ENCODE results near the gene CACNA1C.

Gene CACNA1C

DNA sequence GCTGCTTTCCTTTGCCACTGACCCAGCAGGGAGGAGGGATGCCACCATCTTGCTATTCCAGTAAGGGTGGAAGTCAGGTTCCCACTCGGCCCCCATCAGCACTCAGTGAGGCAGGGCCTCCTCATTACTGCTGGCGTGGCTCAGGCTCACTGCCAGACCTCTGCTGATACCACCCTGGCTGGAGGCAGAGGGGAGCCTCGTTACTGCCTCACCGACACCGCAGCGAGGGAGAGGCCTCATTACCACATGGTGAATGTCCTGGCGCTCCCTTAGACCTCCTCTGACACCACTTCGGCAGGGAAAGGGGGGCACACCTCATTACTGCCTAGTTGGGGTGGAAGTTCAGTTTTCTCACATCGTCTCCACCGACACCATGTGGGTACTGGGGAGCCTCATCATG, 354.1 kb downstream of the CACNA1C start:
- no peak for DNase-seq (ENCODE audit: low read depth in 4 of 4, low spot score in 1 of 4)

DNA sequence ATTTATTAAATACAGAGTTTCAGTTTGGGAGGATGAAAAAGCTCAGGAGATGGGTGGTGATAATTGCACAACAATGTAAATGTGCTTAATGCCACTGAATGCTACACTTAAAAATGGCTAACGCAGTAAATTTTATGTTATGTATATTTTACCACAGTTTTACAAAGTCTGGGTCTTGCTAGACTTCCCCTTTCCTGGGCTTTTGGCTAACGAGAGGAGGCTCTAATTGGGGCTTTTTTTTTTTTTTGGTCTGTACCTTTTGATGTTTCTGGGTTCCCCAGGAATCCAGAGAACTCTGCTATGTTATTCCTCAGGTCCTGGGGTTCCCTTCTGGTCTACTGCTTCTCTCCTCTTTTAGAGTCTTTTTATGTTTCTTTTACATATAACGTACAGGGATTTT, 355.5 kb downstream of the CACNA1C start:
- no peak for DNase-seq (ENCODE audit: low read depth in 4 of 4, low spot score in 1 of 4)

DNA sequence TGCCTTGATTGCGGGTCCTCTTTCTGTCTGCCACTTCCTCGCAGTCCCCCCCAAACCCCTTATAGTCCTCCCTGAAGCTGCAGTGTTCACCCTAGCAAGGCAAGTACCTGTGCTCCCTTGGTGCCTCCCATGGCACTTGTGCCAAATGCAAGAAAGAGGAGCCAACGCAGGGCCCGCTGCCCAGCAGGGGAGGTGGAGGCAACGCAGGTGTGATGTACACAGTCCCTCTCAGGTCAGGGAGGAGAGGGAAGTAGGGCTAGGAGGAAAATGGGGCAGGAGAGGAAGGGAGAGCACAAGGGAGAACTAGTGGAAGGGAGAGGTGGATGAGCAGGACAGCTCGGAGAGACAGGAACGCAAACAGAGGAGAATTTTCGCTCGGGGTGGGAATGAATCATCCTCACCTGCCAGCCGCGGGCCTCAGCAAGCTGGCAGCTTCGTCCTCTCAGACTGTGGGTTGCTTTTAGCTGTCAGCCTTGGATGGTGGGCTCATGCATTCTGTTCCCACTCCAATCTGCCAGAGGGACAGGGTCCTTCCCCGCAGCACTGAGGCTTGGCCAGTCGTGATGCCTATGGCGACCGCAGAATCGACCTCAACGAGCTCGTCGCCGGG, 357.0 kb downstream of the CACNA1C start:
- DNase-seq (ENCODE audit: low read depth in 4 of 4, low spot score in 1 of 4), result no peak

DNA sequence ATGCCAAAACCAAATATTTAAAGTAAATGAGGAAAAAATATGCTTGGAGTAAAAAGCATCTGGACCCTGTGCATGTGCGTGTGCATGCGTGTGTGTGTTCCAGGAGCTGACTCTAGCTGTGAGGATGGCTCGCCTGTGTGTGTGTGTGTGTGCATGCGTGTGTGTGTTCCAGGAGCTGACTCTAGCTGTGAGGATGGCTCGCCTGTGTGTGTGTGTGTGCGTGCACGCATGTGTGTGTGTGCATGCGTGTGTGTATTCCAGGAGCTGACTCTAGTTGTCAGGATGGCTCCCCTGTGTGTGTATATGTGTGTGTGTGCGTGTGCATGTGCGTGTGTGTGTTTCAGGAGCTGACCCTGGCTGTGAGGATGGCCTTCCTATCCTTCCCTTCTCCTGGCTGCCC, 357.7 kb downstream of the CACNA1C start:
- DNase-seq (ENCODE audit: low read depth in 4 of 4, low spot score in 1 of 4), result no peak

DNA sequence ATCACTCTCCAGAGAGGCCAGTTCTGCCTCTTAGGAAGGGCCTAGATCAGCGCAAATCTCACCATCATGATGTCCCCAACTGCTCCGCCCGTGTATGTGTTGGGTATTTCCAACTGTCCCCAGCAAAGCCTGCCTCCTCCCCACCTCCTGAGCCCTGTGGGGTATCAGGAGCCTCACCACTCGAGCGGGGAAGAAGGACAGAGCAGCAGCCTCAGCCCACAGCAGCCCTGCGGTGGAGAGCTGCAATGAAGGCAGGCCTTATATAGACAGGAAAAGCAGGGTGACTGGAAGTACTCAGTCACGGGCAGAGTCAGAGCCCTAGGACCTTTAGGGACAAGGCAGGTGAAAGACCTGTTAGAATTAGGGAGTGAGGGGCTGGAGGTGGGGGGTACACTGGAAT, 358.2 kb downstream of the CACNA1C start:
- no peak for DNase-seq (ENCODE audit: low read depth in 4 of 4, low spot score in 1 of 4)

DNA sequence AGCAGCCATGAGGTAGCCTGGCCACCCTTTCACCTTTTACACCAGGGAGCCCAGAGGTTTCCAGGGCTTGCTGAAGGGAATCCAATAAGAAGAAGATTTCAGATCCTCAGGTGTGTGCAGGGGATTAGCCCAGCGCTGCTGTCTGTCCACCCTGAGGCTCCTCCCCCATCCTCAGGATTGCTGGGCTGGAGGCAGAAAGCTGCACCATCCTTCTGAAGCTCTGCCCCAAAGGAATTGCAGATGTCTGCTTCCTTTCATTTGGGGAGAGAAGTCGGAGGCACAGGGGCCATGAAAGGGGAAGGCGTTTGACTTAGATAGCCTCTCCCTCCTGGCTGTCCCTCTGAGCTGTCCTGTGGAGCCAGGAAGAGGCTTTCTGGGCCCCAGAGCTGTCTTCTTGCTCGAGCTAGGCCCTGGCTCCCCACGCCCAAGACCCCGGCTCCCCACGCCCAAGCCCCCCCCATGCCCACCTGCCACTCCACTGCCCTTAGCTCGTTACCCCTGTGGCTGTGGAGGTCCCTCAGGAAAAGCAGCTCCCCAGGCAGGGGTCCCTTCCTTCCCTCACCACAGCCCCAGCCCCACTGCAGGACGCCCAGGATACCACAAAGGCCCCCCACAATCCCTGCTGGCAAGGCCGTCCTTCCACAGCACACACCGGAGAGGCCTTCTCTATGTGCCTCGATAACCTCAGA, 359.0 kb downstream of the CACNA1C start:
- DNase-seq (ENCODE audit: low read depth in 4 of 4, low spot score in 1 of 4), result no peak

DNA sequence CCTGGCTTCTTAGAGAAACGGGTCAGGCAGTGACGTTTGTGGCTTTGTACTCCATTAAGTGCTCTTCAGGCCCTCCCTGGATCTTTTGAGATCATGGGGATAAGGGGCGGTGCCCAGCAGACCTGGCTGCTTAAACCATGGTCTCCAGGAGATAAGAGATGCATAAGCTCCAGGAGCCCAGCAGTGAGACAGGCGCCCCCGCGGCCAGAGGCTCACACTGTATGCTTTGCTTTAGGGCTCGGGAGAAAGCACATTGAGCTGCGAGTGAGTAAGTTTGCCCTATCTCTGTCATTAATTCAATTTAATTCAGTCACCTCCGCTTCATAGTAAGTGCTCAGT, 359.5 kb downstream of the CACNA1C start:
- no peak for DNase-seq (ENCODE audit: low read depth in 4 of 4, low spot score in 1 of 4)

DNA sequence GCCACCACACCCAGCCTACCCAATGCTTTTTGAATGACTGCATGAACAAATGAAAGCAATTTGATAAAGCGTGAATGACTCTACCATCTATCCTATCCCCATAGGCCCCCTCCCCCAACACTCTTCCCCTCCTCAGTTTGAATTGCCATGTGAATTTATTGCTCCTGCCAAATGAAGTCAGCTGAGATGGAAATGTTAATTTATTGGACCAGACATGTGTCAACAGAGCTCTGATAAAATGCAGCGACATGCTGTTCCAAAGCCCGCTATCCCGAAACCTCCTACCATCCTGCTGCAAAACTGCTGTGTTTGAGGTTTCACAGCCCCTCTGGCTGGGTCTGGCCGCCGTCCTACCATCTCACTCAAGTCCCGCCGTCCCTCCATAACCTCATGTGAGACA, 360.5 kb downstream of the CACNA1C start:
- no peak for DNase-seq (ENCODE audit: low read depth in 4 of 4, low spot score in 1 of 4)

DNA sequence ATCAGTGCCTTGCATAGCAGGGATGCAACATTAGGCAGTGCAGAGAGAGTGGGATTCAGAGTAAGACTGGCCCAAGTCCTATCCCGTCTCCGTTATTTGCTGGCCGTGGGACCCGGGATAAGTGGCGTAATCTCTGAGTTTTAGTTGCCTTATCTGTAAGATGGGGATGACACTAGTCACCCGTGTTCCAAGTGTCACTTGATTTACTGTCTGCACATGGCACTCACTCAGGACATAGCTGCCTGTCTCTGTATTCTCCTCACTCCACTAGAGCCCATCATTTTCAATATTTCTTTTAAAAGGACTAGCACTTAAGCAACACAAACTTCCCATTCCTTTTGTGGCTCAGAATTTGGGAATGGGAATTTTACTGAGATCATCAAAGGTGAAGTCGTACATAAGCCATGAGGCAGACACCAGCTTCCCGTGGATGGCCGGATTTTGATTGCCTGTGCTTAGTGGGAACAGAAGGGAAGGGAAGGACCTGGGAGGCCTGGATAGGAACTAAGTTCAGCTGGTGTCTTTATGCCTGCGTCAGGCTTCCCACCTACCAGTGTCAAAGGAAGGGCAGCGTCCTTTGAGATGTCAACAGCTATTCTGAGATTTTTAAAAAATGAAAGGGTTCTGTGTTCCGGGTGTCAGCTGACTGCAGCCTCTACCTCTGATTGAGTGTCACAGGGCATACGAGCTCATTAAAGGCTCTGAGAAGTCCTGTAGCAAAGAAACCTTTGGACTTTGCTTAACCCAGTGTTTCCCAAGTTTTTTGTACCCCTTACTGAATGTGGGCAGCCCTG, 361.4 kb downstream of the CACNA1C start:
- DNase-seq (ENCODE audit: low read depth in 4 of 4, low spot score in 1 of 4), result no peak

DNA sequence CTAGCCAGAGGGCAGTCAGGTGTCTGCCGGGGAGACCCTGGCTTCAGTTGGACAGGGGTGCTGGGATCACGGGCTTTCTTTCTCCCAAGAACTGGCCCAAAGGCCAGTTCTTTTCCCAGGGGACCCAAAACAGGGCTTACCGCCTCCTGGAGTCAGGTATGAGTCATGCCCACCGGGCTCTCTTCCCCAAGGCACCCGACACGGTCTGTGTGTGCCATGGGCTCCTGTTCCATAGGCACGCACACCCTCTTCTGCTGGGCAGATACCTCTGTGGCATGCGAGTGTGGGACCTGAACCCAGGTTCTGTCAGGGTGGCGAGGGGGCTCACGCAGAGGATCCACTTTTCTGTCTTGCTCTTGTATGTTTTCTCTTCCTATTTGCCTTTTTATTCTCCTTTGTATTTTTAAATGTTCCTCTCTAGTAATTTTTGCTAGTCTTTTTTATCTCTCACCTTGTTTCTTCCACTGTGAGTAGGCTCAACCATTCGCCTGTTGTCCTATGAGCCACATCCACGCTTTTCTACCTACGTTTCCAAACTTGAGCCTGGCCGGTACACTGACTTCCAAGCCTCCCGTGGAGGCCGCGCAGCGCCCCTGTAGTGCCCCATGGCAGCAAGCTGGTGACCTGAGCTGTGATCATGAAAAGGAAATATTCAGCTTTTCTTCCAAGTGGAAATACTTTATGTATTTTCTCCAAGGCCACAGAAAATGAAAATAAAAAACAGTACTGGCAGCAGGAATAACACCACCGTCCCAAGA, 362.2 kb downstream of the CACNA1C start:
- no peak for DNase-seq (ENCODE audit: low read depth in 4 of 4, low spot score in 1 of 4)

DNA sequence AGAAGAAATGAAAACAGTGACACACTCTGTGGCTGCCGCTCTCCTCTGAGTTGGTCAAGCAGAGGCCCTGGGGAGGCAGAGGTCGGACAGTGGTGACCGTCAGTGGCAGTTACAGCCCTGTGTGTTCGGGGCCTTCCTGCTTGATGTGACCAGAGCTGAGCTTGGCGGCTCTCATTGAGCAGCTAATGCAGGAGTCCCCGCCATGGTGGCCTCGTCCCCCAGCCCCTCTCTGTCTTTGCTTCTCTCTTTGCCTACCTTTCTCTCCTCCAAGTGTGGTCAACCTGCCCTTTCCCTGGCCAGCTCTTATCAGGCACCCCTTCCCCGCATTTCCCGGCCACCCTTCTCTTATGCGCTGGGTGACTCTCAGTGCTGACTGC, 362.8 kb downstream of the CACNA1C start:
- no peak for DNase-seq (ENCODE audit: low read depth in 4 of 4, low spot score in 1 of 4)

DNA sequence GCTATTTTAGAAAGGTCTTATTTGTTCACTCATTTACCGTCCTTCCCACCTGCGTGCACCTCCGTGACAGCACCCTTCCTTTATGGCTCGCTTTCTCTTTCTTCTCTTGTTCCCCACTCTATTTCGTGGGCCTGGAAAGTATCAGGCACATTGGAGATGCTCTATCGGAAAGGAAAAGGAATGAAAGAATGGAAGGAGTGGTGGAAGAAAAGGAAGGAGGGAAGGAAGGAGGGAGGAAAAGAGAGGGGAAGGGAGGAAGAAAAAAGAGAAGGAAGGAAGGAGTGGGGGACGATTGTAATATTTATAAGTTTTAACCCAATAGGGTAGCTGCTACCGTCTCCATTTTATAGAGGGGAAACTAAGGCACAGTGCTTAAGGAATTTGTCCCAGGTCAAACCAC, 363.4 kb downstream of the CACNA1C start:
- DNase-seq (ENCODE audit: low read depth in 4 of 4, low spot score in 1 of 4), result no peak

DNA sequence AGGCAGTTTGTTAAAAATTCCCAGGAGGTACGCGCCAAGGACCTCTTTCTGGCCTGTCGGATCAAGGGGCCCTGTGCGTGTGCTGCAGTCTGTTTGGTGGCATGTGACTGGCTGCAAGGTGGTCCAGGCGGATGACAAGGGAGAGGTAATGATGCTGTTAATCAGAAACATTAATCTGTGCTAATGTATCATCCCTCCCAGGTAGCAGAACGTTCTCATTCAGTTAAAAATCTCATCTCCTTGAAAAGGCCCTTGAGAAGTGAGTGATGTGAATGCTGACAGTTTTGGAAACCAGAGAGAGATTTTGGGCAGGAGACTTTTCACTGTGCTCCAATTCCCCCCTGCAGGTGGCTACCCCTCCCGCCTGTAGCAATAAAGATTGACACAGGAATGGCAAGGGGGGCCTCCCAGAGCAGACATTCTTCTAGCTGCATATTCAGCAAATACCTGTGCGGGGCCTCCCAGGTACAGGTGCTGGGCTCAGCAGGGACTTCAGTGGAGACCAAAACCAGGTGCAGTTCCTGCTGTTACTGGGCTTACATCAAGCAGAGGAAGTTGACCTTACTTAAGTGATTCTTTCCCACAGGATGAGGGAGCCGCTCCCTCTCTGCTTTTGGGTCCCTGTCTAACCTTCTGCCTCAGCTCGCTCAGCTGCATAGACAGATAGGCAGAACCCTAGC, 364.8 kb downstream of the CACNA1C start:
- DNase-seq (ENCODE audit: low read depth in 4 of 4, low spot score in 1 of 4), result no peak

DNA sequence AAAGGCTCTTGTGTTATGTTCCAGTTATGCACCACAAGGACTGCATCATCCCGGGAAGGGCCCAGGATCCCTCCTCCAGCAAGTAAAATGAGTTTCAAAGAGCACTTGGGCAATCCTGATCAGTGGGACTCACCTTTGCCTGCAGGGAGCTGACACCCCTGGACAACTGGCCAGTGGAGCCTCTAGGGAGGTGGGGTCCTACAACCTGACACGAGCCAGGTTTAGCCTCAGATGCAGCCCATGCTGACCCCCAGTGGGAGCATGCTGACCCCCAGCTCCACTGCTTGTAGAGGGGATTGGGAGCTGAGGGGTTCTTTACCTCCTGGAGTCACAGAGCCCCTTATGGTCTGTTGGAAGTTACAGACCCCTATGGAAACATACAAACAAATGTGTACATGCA, 365.8 kb downstream of the CACNA1C start:
- DNase-seq (ENCODE audit: low read depth in 4 of 4, low spot score in 1 of 4), result no peak

DNA sequence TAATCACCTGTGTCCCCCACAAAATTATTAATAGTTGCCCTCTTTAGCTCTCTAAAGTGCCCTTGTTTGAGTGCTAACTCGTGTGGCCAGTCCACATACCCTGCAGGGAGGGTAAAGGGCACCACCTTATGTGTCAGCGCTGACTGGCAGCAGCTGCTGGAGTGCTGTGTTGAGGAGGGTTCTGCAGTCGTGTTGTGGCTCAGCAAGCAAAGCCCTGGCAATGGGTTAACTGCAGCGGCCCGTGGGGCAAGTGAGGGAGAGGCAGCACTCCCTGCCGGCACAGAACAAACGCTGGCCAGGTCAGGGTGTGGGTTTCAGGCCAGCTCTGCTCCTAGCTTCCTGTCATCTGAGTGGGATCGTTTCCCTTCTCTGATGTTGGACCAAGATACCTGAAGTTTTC, 369.8 kb downstream of the CACNA1C start:
- no peak for DNase-seq (ENCODE audit: low read depth in 4 of 4, low spot score in 1 of 4)

DNA sequence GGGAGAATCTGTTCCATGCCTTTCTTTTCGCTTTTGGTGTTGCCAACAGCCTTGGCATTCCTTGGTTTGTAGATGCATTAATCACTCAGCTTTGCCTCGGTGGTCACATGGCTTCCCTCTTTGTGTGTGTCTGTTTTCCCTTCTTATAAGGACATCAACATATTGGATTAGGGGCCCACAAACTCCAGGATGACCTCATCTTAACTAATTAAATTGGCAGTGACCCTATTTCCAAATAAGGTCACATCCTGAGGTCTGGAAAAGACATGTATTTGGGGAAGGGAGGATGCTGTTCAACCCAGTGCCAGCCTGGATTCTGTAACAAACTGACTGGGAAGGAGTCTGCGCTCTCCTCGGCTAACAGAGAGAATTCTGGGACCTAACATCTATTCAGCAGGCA, 376.2 kb downstream of the CACNA1C start:
- no peak for DNase-seq (ENCODE audit: low read depth in 4 of 4, low spot score in 1 of 4)

DNA sequence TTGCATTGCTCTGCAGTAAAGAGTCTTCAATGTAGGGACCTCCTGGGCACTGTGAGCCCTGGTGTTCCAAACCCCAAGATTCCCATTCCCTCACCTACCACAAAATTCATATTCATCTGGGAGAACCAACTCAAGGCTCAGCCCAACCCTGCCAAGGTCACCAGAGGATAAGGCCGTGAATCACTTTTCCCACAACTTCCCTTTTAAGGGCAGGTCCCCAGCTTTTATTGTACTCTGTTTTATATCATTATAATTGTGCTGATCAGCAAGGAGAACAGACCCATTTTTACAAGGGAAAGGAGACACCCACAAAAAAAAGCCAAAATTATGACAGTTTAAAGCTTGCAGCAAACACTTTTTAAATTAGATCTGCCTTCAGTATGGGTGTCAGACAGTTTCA, 379.0 kb downstream of the CACNA1C start:
- no peak for DNase-seq (ENCODE audit: low read depth in 4 of 4, low spot score in 1 of 4)

DNA sequence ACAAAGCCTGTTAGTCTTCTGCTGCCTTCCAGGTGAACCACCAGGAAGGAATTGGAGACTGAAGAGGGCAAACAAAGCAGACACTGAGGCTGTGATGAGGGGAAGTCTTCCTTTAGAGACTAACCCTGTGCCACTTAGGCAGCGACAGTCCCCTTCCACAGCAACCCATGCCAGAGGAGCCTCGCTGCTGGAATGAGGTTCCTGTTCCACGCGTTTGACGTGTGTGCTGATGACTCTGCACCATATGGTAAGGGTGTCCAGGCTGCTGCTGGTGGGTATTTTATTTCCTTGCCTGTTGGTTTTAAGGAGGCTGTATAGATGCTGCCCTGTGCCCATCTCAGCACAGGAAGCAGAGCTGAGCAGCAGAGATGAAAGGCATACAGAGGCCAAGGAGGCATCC, 380.1 kb downstream of the CACNA1C start:
- DNase-seq (ENCODE audit: low read depth in 4 of 4, low spot score in 1 of 4), result no peak

DNA sequence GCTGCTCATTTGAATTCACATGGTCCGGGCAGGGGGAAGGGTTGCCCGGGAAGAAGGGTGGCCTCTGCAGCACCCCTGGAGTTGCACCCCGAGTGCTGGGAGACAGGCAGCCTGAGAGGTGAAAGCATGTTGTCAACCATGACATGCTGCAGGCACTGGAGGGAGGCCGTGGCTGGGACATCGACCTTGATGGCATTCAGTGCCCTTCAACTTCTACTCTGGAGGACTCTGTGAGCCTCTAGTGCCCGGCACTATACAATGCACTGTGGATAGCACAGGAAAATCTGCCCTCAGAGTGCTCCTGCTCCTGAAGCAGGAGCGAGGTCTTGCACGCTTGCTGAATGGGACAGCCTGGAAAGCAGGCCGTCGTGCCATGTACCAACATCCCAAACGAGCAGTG, 382.7 kb downstream of the CACNA1C start:
- no peak for DNase-seq (ENCODE audit: low read depth in 4 of 4, low spot score in 1 of 4)

DNA sequence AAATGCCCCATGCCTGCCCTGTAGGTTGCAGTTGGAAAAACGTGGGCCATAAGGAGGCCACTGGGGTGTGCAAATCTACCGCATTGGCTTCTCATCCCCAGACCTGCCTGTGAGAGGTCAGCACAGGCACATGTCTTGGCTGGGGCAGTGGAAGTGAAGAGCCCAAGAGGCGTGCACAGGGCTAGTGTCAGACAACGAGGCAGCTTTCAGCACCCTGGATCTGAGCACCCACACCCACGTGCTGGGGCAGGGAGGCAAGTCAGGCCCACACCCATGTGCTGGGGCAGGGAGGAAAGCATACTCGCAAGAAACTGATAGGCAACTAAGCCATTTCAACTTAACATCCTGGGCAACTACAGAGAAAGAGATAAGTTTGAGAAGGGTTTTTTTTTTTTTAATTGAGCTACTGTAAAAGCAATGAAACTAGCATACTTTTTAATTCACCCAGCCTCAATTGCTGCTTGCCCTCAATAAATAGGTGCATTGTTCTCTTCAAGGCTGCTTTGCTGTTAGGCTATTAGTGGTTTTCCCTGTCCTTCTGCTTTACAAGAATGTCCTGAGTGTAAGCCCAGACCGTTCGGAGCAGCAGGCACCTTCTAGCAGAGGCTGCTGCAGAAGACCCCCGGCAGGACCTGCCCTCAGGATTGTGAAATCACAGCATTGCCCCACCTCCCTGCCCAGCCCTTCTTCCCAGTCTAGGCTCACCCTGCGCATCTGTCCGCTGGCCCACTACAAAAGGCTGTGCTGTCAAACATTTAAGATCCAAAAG, 386.7 kb downstream of the CACNA1C start:
- DNase-seq (ENCODE audit: low read depth in 4 of 4, low spot score in 1 of 4), result no peak

DNA sequence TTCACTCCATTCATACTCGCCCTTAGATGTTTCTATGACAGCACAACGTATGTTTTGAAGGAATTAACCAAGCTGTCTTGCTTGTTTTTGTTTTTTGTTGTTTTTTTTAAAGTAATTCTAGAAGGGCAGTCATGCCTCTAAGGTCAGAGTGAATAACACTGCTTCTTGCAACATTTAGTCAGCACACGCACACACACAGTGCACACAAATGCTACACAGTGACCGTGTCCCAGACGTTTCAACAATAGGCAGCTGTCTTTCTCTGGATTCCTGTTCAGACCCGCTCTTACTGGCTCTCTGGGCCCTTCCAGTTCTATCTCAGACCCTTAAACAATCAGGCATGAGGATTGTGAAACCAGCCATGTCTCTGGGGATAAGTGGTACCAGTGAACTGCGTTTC, 391.0 kb downstream of the CACNA1C start:
- no peak for DNase-seq (ENCODE audit: low read depth in 4 of 4, low spot score in 1 of 4)

Data from stimulated activated CD4-positive, alpha-beta T cell treated with anti-CD3 and anti-CD28 coated beads, Interleukin-1b, Interleukin-23, amount 100 ng/mL, for 24 hours (primary cell).